Measurements from ENCODE around the gene CCDC17.

The CCDC17 gene

DNA sequence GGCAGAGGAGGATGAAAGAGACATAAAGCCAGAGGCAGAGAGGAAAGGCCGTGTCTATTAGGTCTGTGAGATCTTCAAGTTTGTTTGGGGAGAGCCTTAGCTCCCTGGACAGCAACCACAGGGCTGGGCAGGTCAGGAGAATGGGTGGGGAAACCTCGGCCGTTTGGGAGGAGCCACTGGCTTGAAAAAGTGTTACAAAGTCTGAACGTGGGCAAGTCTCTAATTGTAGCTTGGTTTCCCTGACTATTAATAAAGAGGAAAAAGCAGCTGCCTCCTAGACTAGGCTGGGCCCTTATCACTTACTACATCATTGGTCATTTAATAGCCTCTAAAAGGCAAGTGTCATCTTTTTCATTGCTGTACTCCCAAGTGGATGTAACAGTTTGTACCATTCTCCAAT is at the start of gene CCDC17:
Gene CCDC17, minus strand, starts transcription at position 83 of the 400 bp plus-strand sequence. CDS start 145 bp downstream, outside the sequence.
- no peak for DNase-seq

DNA sequence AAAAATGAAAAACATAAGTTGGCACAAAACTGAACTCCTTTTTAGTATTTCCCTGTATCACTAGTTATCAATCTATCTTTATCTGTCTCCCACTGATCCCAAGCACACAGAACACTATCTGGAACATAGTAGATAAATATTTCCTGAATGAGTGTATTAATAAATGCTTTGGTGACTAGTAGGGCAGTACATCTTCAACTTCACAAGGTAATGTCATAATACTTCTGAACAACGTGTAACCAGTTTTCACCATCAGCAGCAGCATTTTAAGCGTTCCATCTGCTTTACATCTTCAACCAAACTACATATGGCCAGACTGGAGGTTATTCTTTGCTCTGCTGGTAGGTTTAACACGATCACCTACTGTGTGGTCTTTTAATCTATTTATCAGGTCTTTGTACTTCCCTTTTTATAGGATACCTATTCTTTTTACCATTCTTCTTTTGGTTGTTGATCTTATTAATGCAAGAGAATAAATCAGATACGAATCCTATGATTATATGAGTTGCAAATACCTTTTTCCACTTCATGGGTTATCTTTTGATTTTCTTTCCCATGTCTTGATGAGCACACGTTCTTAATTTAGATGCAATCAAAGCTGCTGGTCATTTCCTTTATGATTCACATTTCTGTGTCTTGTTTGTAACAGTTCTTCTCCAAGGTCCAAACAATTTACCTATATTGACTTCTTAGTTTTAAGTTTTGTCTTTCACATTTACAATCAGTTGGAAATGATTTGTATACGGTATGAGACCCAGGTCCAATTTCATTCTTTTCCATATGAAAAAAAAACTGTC is 46.2 kb upstream of the CCDC17 start:
- no peak for DNase-seq

DNA sequence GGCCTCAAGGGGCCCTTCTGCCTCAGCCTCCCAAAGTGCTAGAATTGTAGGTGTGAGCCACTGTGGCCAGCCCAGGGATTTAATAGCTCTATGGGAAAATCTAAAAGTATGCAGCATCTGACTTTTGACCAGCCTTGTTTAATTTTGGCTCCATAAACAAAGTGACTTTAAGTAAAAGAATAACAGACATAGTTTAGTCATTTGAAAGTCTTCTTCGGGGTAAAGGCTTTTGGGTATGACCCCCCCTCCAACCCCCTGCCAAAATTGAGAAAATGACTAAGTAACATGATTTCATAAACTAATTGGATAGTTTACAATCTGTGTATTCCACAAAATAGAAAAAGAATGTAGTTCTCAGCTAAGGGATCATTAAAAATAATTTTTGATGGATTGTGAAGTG is 45.5 kb upstream of the CCDC17 start:
- DNase-seq: no peak

DNA sequence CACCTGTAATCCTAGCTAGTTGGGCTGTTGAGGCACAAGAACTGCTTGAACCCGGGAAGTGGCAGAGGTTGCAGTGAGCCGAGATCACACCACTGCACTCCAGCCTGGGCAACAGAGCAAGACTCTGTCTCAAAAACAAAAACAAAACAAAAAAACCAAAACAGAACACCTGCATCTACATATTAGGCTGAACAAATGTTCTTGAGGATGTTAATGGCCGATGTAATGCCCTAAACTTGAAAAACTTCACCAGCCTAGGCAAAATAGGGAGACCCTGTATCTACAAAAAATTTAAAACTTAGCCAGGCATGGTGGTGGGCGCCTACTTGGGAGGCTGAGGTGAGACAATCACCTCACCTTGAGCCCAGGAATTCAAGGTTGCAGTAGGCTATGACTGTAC is 44.7 kb upstream of the CCDC17 start:
- no peak for DNase-seq

DNA sequence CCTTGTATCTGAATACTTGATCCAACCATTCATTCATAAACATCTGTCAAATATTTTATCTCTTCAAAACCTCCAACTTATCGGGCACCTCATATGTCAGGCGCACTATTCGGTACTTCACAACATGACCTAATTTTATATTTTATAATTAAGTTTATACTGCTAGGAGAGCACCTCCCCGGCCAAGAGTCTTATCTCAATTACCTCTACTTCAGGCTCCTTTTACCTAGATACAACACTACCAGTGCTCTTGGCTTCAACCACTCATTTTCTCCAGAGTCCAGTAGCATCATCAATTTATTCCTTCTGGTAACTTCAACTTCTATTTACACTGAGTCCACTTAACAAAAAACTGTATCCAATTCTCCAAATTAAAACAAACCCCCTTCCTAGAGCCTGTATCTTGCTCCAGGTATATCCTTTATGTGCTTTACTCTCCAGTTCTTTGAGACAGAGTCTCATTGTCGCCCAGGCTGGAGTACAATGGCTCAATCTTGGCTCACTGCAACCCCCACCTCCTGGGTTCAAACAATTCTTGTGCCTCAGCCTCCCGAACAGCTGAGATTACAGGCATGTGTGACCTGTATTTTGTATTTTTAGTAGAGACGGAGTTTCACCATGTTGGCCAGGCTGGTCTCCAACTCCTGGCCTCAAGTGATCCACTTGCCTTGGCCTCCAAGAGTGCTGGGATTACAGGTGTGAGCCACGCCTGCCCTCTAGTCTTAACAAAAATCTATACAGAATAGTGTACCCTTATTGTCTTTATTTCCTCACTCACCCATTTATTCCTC is 43.7 kb upstream of the CCDC17 start:
- DNase-seq: no peak

DNA sequence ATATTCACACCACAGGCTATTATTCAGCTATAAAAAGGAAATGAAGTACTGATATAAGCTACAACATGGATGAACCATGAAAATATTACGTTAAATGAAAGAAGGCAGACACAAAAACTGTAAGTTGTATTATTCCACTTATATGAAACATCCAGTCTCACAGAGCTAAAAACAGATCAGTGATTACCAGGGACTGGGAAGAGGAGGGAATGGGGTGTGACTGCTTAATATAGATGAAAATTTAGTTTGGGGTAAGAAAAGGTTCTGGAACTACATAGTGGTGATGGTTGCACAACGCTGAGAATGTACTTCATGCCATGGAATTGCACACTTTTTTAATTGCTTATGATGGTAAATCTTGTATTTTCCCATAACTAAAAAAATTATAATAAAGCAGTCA is 43.0 kb upstream of the CCDC17 start:
- DNase-seq: no peak

DNA sequence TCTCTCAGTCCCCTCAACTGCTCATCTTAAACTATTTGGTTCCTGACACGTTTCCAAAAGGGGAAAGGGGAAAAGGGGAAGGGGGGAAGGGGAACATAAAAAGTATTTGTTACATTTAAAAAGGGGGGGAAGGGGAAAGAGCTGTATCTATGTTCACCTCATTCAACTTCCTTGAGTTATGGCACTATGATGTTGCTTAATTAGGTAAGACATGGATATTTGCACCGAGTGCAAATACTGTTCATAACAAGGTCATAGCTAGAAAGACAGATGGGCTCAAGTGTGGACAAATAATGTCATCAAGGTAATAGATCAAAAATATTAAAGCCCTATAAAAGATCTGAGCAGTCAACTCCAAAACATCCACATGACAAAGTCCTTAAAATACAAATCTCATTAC is 36.5 kb upstream of the CCDC17 start:
- no peak for DNase-seq

DNA sequence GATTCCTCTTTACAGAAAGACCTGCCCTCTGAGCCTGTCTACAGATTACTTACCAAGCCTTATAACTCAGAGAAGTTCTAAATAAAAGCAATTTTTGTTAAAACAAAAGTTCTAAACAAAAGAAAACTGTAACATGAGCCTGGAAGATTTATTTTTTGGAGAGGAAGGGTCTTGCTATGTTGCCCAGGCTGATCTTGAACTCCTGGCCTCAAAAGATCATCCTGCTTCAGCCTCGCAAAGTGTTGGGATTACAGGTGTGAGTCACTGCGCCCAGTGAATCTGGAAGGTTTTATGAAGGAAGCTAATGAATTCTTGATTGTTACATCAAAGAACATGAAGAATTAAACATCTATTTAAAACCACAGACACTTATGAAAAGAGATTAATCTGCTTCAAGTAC is 35.4 kb upstream of the CCDC17 start:
- DNase-seq: no peak

DNA sequence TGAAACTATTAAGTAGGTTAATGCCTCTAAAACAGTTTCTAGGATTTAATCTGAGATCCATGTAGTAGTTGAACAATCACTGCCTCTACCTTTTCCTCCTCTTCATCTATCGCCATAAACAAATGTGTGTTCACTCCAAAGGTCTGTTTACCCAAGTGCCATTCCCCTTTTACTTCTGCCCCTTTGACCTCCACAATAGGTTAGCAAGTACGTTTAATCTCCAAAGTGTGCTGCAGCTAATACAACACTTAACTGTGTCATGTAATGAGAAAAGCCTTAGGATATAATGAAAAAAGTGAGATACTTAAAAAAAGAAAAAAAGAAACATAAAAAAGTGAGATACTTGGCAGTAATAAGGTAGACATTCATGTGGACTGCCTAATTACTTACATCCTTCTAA is 34.3 kb upstream of the CCDC17 start:
- no peak for DNase-seq

DNA sequence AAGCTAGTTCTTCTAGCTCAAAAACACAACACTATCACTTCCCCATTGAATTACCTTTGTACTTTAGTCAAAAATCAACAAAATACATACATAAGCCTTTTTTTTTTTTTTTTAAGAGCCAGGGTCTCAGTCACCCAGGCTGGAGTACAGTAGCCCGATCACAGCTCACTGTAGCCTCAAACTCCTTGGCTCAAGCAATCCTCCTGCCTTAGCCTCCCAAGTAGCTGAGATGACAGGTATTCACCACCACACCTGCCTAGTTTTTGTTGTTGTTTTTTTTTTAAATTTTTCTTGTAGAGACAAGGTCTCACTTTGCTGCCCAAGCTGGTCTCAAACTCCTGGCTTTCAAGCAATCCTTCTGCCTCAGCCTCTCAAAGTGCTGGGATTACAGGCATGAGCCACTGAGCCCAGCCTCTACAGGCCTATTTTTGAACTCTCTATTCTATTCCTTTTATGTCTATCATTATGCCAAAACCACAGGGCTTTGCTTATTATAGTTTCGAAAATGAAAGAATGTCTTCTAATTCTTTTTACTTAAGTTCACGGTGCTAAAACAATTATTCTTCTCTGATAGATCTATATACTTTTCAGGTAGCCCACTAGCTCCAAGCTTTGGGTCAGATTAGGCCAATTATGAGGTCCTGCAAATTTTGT is 32.8 kb upstream of the CCDC17 start:
- DNase-seq: no peak

DNA sequence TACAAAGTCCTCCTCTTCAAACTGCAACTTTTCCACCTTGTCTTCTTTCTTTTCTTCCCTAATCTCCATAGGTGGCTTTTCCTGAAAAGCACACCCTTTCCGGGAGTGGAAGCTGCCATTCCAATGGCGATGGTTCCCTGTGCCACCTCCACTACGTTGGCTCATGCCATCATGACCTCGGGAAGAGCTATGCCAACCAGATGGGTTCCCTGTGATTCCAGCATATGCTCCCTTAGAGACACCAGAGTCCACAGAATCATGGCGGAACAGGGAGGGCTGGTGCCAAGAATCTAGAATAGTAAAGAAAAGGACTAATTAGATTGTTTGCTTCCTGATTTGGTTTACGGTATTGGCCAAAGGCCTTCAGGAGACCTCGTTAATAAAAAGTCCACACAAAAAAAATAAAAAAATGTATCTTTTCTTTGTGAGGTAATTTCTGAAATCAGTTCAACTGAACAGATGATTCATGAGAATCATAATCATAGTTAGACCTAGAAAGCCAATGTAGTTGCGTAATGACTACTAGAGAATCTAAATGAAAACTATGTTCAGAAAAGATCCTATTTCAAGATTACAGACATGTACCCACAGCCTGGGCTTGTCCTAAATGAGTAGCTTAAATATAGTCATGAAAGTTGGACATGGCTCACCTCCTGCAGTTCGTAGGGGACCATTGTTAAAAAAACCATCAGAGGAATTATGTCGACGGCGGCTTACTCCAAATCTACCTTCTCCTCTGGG is 30.9 kb upstream of the CCDC17 start:
- DNase-seq: no peak

DNA sequence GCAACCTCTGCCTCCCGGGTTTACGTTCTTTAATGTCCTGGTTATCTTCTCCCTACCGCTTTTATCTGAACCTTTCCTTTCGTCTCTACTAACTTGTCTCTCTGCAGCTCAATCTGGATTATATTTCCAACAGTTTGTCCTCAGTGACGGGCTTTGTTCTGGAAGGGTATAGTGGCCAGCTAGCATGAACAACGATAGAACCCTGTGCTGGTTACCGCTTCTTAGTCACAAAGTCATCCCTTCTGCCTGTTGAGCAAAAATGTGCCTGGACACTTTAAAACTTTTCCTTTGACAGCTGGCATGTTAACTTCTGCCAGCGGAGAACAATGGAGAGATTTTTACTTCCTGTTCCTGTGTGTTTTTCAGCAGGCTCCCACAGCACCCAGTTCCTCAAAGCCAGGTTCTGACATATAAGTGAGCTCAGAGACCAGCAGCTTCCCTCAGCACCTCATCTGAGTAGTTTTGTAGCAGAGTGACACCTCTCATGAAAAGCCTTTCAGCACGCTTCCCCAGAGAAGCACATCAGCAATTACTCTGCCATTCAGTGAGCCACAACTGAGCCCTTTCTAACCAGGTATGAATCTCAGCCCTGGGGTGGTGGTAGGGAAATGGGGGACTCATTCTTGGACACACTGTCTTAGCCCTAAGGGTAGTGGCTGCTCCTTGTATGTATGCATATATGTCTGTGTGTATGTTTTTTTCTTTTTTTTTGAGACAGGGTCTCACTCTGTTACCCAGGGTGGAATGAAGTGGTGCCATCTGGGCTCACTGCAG is 23.6 kb upstream of the CCDC17 start:
- DNase-seq: no peak

DNA sequence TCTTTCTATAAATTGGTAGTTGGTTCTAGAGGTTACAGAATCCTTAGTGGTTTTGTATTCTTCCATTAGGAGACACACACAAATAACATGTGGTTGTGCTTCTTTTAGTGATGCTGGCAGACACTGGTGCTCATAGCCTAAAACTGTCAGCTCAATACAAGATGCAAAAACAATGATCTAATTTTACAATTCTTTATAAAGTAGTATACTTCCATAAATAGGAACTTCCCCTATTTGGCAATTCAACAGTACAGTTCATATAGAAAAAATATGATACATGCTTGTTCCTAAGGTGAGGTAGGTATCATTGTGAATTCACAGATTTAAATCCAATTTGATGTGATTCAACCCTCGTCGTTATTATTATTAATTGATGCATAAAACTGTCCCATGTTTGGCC is 20.8 kb upstream of the CCDC17 start:
- DNase-seq: no peak

DNA sequence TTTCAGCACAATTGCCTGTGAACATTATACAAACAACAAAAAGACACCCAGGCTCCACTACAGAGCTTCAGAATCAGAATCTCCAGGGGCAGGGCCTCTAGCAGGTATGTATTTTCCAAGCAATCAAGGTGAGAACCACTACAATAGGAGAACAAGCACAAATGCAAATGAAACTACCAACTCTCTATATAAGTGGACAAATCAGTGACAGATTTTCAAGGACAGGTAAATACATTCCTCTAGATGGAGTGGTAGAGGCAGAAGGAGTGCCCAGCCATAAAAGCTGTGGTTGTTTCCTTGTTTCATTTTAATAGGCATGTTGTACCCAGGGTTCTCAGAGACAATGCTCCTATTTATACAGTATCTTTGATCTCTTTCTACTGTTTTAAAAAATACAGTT is 20.1 kb upstream of the CCDC17 start:
- DNase-seq: no peak

DNA sequence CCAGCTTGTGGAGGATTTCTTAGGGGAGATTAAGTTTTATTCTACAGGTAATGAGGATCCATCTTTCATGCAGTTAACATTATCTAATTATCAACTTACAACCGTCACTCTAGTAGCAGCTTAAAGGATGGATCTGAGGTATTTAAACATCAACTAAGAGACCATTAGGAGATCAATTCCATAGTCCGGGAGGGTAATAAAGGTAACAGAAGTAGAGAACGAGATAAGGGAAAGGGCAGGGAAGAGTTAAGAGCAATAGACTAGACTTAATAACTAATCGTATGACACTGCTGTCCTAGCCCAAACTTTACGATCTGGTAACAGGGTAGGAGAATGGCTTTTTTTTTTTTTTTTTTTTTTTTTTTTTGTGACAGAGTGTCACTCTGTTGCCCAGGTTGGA is 19.5 kb upstream of the CCDC17 start:
- DNase-seq: no peak

DNA sequence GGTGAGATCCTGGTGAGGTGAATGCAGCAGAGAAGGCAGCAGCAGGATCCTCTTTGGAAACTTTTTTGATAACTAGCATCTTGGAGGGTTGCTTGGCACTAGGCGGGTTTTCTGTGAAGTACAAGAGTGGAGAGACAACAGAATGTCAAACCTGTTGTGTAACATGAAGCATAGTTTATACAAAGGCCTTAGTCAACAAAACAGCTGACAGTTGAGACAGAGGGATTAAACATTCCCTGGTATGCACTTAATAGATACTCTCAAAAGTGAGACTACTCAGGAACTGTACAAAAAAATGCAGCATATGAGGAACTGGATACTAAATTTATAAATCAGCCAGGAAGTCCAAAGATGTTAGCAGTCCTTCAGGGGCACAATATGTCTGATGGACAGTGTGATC is 16.4 kb upstream of the CCDC17 start:
- no peak for DNase-seq

DNA sequence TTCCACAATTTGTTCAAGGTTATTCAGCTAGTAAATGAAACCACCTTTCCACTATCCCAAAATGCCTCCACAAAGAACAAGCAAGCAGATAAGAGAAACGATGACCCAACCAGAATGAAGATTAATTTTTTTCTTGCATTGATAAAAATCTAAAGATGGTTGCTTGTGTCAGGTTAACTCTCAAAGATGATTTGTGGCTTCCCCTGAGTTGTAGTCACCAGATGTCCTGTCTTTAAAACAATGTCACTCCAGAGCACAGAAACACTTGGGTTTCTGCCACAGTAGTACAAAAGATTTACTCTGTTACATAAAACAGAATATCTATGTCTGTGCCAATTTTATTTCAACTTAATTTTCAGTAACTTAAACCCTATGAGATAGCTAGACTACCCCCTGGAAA is 11.4 kb upstream of the CCDC17 start:
- no peak for DNase-seq

DNA sequence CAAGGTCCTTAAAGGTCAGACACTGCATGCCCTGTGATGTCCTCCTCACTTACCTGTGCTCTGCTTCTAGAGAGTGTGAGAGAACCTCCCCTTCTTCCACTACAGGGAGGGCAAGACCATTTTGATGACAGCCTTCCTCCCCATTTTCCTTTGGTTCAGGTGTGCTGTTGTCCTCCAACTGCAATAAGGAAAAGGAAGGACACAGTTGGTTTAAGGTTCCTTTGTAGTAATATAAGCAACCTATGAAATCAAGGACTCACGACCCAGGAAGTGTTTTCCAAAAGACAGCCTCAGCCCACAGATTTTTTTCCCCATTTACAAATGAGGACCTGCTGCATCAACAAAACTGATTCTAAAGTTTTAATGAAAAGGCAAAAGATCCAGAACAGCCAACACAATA is 6.6 kb upstream of the CCDC17 start:
- DNase-seq: no peak

DNA sequence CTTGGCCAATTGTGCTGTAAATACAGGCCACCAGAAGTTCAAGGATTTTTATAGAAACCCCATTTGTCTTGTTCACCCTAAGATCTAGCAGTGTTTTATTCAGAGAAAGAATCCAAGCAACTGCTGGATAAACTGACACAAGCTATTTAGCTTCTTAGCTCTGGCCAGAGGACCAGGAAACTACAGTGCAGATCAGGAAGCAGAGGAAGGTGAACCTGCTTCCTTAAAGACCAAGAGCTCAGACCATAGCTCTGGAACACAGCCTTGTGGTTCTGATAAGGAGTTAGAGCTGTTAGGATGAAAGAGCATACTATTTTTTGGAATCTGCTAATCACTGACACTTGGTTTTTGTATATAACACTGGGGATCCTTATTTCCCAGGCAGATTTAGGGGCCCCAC is 5.2 kb upstream of the CCDC17 start:
- no peak for DNase-seq

DNA sequence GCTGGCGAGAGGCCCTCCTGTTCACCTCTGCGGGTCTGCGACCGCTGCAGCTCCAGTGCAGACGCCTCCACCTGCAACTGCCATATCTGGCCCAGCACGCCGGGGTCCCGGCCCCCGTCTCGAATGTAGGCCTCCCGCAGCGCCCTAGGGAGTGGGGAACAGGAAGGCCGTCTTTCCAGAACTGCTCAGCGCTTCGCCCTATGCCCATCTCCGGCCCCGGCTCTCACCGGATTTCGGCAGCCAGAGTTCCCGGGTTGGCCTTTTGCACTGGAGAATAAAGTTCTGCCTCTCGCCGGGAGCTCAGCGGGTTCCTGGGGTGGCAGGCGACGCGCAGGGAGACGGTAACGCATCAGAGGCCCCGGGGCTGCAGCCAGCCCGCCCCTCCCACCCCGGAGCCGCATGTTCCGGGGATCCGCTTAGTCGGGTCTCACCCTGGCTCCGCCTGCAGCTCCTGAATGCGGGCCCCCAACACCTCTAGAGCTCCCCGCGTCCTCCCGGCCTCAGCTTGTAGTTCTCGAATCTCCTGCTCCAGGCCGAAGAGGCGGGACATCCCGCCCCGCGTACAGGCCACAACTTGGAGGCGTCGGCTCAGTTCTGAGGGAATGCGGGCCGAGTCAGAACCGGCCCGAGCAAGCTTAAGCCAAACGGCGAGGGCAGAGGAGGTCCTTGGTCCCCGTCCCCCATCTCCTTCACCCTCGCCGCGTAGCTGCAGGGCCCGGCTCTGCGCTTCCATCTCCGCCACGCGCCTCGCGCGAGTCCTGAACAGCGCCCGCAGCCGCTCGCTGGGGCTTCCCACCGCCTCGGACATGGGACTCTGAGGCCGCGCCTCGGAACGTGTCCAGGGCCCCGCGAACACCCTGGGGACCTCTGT is 1.1 kb downstream of the CCDC17 start:
- no peak for DNase-seq

DNA sequence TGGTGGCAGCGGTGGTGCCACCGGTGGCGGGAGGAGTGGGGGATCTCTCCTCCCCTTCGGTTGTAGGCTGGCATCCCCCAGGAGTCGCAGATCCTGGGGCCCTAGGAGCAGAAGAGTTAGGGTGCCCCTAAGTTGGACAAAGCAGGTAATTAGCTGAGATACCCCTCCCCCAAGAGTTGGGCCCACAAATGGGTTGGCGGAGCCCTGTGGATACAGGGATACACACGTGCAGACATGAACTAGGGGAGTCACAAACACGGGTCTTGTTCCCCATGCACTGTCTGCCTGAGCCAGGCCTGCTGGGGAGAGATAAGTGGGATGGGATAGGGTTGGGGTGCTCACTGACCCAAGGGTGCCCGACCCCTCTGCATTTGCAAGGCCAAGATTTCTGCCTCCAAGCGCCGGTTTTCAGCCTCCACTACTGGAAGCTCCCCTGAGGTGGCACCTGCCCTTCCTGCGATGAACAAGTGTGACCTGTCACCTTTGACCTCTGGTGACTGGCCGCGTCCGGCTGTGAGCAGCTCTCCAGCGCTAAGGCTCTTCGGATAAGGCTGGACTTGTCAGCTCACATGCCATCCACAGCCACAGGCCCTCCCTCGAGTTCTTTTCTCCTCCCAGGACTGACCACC is 1.8 kb downstream of the CCDC17 start:
- no peak for DNase-seq
